Activated T-cell treated with anti-CD3 and anti-CD28 coated beads, Interleukin-2, amount 50 U/mL, for 4 hours (primary cell): ENCODE results near the gene HTR3A. TPM values are rescaled to one million over a fixed set of nuclear protein-coding genes. Genes with fewer than 3 reads are reported as not detected.

Experiments used
- ATAC-seq, 2 donors: fragments of 200-7000 bp; cut with Tn5 transposase; one replicate each; pipeline ENCODE4 v1.10.0; 2021
- DNase-seq: peaks from one replicate; pipeline ENCODE4 v3.0.0-alpha.2; 2020
- H3K27me3 Mint-ChIP-seq: one replicate; pipeline ENCODE4 v1.8.0; 2021; ENCODE audit warnings: low read depth, mixed read lengths
- H3K36me3 Mint-ChIP-seq: one replicate; pipeline ENCODE4 v1.8.0; 2022; ENCODE audit warnings: mixed read lengths; ENCODE audit not compliant: insufficient read depth
- H3K4me1 Mint-ChIP-seq: one replicate; pipeline ENCODE4 v1.8.0; 2021; ENCODE audit warnings: low read depth, mixed read lengths
- H3K4me3 Mint-ChIP-seq: one replicate; pipeline ENCODE4 v1.8.0; 2021; ENCODE audit warnings: mild to moderate bottlenecking, moderate library complexity, mixed read lengths
- H3K9me3 Mint-ChIP-seq: one replicate; pipeline ENCODE4 v1.8.0; 2021; ENCODE audit warnings: mixed read lengths
- total RNA-seq, 3 donors: library from RNA; stranded (reverse); gene quantifications; one replicate each; pipeline ENCODE4 v1.2.1, GENCODE V29; 2021

Gene HTR3A
- total RNA-seq, 3 donors from 2014 or later = not detected

GRCh38 chr11:114019046-114019445 is 44.1 kb downstream of the HTR3A start:
- no peak overlapping the region for H3K4me3 Mint-ChIP-seq
- no peak for DNase-seq
- no peaks in the 10 kb centered on the region for H3K9me3 Mint-ChIP-seq
- peaks cover 2% of the 10 kb centered on the region for H3K27me3 Mint-ChIP-seq
- ATAC-seq = no peak
- H3K36me3 Mint-ChIP-seq = no peaks in the 10 kb centered on the region
- H3K4me1 Mint-ChIP-seq = no peaks in the 10 kb centered on the region

- no peak for ATAC-seq
- H3K4me3 Mint-ChIP-seq = no peak overlapping the region
- no peaks in the 10 kb centered on the region for H3K9me3 Mint-ChIP-seq
- H3K4me1 Mint-ChIP-seq = no peaks in the 10 kb centered on the region
- H3K27me3 Mint-ChIP-seq = peaks cover 2% of the 10 kb centered on the region
- no peaks in the 10 kb centered on the region for H3K36me3 Mint-ChIP-seq
- no peak for DNase-seq
These were observed 44.7 kb downstream of the HTR3A start for GRCh38 chr11:114019574-114019973.

GRCh38 chr11:114025329-114025907 is 50.5 kb downstream of the HTR3A start:
- no peak for DNase-seq
- H3K27me3 Mint-ChIP-seq = peaks cover 3% of the 10 kb centered on the region
- H3K9me3 Mint-ChIP-seq = no peaks in the 10 kb centered on the region

GRCh38 chr11:114026355-114026754 is 51.4 kb downstream of the HTR3A start:
- Mint-ChIP-seq H3K27me3 (peaks cover 6% of the 10 kb centered on the region), H3K4me1 (peaks cover 3% of the 10 kb centered on the region), H3K36me3 (no peaks in the 10 kb centered on the region), H3K4me3 (no peak overlapping the region), H3K9me3 (no peaks in the 10 kb centered on the region)
- DNase-seq (no peak), ATAC-seq (no peak)

More at GRCh38 chr11:114025329-114025907, 50.5 kb downstream of the HTR3A start:
- peaks cover 3% of the 10 kb centered on the region for H3K4me1 Mint-ChIP-seq
- H3K36me3 Mint-ChIP-seq = no peaks in the 10 kb centered on the region
- ATAC-seq = no peak
- H3K4me3 Mint-ChIP-seq = no peak overlapping the region

DNA sequence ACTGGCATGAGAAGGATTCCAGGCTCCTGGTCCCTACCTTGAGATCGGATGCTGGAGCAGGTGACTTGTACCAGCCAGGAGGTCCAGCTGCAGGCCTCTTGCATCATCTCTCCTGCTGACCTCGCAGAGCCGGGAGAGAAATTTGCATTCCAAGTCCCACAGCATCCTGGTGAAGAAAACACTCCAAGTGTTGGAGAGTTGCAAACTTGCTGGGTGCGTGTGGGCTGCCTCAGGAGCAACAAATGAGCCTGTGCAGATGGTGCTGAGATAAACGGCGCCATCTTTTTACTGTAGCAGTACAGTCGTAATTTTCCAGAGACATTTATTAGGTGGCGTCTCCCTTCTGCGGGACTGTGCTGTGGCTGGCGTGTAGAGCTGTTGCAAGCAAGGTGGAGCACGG is 52.5 kb downstream of the HTR3A start:
- Mint-ChIP-seq H3K4me1 (peaks cover 3% of the 10 kb centered on the region), H3K4me3 (no peak overlapping the region), H3K9me3 (no peaks in the 10 kb centered on the region), H3K36me3 (no peaks in the 10 kb centered on the region), H3K27me3 (peaks cover 6% of the 10 kb centered on the region)
- ATAC-seq (no peak), DNase-seq (no peak)

DNA sequence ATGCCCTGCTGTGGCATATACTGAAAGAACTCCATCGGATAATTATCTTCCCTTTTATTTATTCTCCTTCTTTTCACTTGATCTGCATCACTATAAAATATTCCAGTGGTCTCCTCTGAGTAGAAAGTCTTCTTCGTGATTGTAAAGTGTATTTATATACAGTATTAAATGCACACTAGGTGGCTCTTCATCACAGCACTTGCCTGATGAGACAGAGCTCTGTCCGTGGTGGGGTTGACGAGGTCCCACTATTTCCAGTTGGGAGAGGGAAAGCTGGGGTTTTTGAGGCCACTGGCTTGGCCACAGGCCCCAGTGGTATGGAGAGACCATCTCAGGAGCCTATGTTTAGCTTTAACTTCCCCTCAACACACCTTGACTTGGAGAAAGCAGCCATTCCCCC is 53.0 kb downstream of the HTR3A start:
- Mint-ChIP-seq H3K9me3 (no peaks in the 10 kb centered on the region), H3K4me3 (no peak overlapping the region), H3K27me3 (peaks cover 6% of the 10 kb centered on the region), H3K4me1 (peaks cover 3% of the 10 kb centered on the region), H3K36me3 (no peaks in the 10 kb centered on the region)
- DNase-seq (no peak), ATAC-seq (no peak)

DNA sequence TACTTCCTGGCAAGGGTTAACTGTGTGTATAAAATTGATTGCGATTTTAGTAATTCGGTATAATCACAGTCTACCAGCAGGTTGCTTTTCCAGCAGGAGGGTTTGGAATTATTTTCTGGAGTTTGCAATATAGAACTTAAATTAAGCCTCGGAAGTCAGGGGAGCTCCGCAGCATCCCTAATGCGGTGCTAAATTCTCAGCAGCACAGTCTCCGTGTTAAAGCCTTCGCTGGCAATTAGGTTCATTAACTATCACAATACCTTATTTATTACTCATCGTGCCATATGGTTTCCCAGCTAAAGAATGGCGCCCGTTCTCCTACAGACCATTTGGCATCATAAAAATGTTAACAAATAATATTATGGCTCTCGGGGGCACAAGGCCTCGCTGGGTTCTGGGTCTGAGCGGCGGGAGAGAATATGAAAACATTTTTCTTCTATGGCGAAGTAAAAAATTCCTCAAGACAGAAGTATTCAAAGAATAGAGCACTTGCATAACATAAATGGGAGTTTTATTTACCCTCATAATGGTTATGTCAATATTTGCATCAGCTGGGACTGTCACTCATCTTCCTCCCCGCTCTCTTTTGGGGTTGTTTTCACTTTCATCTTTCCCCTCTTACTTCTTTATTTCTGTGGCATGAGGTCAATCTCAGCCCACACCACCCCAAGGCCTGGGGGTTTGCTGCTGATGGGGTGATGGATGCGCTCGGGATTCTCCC is 56.5 kb downstream of the HTR3A start:
- H3K9me3 Mint-ChIP-seq = no peaks in the 10 kb centered on the region
- H3K4me3 Mint-ChIP-seq = no peak overlapping the region
- no peaks in the 10 kb centered on the region for H3K36me3 Mint-ChIP-seq
- DNase-seq (no peak), ATAC-seq (no peak)
- H3K4me1 Mint-ChIP-seq = peaks cover 3% of the 10 kb centered on the region
- H3K27me3 Mint-ChIP-seq = peaks cover 10% of the 10 kb centered on the region

DNA sequence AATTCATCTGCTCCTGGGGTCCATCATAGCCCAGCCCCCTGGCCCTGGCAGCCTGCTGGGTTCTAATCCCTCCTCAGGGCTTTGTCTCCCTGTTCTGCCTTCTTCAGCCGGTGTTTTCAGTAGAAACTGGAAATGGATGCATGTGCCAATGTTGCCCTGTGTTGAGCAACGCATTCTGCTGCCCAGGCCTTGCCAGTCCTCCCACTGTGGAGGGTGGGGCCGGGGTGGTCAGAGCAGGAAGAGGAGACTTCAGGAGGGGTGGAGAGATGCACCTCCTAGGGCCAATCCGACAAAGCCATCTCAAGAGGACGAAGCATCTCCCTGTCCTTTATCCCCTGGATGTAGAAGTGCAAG is 57.0 kb downstream of the HTR3A start:
- Mint-ChIP-seq H3K36me3 (no peaks in the 10 kb centered on the region), H3K4me3 (no peak overlapping the region), H3K27me3 (peaks cover 10% of the 10 kb centered on the region), H3K9me3 (no peaks in the 10 kb centered on the region), H3K4me1 (no peaks in the 10 kb centered on the region)
- DNase-seq = no peak
- ATAC-seq = no peak

GRCh38 chr11:114033066-114033465 is 58.2 kb downstream of the HTR3A start:
- ATAC-seq = no peak
- Mint-ChIP-seq H3K36me3 (no peaks in the 10 kb centered on the region), H3K9me3 (no peaks in the 10 kb centered on the region), H3K4me1 (no peaks in the 10 kb centered on the region), H3K27me3 (peaks cover 10% of the 10 kb centered on the region), H3K4me3 (no peak overlapping the region)
- DNase-seq = no peak

DNA sequence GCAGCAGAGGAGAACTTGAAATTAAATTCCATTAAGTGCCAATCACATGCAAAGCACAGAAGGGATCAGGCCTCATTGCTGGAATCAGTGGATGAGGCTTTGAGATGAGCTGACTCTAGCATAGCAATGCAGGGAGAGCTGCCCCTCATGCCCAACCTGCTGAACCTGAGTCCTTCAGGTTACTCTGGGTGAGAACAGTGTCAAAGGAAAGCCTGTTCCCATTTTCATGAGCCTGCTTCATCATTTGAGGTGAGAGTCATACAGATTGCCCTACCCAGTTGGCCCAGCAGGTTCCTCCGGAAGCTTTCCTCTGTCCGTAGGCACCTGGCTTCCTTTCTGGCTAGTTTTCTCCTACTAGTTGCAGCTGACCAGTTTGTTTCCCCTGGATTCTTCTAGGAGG is 58.7 kb downstream of the HTR3A start:
- Mint-ChIP-seq H3K36me3 (no peaks in the 10 kb centered on the region), H3K4me3 (no peak overlapping the region), H3K9me3 (no peaks in the 10 kb centered on the region), H3K27me3 (peaks cover 10% of the 10 kb centered on the region), H3K4me1 (no peaks in the 10 kb centered on the region)
- ATAC-seq = no peak
- DNase-seq = no peak

DNA sequence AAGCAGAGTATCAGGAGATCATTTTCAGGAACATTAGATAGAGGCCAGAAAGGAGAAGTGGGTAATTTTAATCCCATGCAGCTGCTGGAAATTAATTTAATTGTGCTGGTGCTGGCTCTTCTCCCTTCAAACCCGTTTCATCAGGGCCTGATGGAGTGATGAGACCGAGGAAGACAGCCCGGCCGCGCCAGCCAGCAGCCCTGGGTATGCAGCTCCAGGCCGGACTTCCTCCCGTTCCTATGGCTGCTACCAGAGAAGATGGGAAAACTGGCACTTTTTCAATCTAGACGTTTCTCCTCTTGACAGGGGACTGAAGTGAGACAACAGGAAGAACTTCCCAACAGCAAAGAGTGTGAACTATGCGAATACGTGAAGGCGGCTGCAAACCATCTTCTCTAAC is 60.0 kb downstream of the HTR3A start:
- DNase-seq (no peak), ATAC-seq (no peak)
- Mint-ChIP-seq H3K27me3 (peaks cover 10% of the 10 kb centered on the region), H3K36me3 (no peaks in the 10 kb centered on the region), H3K9me3 (no peaks in the 10 kb centered on the region), H3K4me1 (no peaks in the 10 kb centered on the region), H3K4me3 (no peak overlapping the region)

DNA sequence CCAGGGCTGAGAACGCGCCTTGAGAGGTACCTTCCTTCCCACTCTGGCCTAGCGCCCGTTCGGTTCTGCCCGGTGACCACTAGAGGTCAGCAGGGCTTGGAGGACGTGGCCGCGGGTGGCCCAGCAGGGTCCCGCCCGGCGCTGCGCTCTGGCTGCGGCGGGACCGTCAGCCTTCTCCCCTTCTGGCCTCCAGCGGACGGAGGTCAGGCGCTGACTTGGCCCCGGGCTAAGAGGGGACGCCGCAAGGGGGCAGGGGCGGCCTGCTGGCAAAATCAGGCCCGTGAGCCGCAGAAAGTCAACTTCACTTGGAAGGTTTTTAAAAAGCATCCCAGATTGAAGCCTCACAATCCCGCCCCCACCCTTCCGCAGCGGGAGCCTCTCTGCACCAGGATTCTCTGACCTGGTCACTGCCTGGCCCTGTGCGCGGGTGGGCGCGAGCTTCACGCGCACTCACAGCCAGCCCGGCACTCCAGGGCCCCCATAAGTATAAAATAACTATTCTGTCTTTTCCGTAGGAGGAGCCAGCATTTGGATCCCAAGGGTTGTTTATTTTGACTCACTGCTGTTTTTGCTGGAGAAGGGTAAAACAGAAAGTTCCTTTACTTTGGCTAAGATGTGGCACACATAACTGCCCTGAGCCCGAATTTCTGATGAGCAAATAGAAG is 61.4 kb downstream of the HTR3A start:
- H3K4me3 Mint-ChIP-seq = peak overlapping the region; percentile 21
- ATAC-seq (peak; percentile 86 to 95), DNase-seq (peak; percentile 44)
- peaks cover 4% of the 10 kb centered on the region for H3K27me3 Mint-ChIP-seq
- H3K9me3 Mint-ChIP-seq = no peaks in the 10 kb centered on the region
- no peaks in the 10 kb centered on the region for H3K4me1 Mint-ChIP-seq
- no peaks in the 10 kb centered on the region for H3K36me3 Mint-ChIP-seq

DNA sequence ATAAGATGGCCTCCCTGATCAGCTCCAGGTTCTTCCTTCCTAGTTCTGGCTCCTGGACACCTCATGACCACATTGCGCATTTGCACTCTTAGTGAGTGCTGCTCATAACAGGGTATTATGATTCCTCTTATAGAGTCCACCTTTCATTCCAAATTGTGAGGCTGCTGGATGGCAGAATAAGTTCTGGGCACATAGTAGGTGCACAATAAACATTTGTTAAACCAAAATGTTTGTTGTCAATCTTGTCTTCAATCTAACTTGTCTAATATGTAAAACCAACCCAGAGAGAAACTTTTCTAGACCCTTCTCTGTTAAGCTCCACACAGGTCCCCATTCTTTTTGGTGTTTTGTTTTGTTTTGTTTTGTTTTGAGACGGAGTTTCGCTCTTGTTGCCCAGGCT is 62.0 kb downstream of the HTR3A start:
- H3K9me3 Mint-ChIP-seq = no peaks in the 10 kb centered on the region
- DNase-seq = no peak
- H3K27me3 Mint-ChIP-seq = peaks cover 4% of the 10 kb centered on the region
- ATAC-seq = no peak
- no peak overlapping the region for H3K4me3 Mint-ChIP-seq
- H3K4me1 Mint-ChIP-seq = no peaks in the 10 kb centered on the region
- H3K36me3 Mint-ChIP-seq = no peaks in the 10 kb centered on the region

- H3K4me3 Mint-ChIP-seq = no peak overlapping the region
- no peaks in the 10 kb centered on the region for H3K9me3 Mint-ChIP-seq
- no peak for DNase-seq
- H3K36me3 Mint-ChIP-seq = no peaks in the 10 kb centered on the region
- peaks cover 2% of the 10 kb centered on the region for H3K27me3 Mint-ChIP-seq
- ATAC-seq = no peak
- peaks cover 10% of the 10 kb centered on the region for H3K4me1 Mint-ChIP-seq
These were observed 64.6 kb downstream of the HTR3A start for GRCh38 chr11:114039551-114039950.
